Amygdala (tissue), 56 donors: ENCODE measurements around the gene YWHAH.

Source experiments
- DNase-seq, 56 donors: peaks; one replicate each; lab custom pipeline; 2025; lab: John Stamatoyannopoulos, UW

YWHAH gene

DNA sequence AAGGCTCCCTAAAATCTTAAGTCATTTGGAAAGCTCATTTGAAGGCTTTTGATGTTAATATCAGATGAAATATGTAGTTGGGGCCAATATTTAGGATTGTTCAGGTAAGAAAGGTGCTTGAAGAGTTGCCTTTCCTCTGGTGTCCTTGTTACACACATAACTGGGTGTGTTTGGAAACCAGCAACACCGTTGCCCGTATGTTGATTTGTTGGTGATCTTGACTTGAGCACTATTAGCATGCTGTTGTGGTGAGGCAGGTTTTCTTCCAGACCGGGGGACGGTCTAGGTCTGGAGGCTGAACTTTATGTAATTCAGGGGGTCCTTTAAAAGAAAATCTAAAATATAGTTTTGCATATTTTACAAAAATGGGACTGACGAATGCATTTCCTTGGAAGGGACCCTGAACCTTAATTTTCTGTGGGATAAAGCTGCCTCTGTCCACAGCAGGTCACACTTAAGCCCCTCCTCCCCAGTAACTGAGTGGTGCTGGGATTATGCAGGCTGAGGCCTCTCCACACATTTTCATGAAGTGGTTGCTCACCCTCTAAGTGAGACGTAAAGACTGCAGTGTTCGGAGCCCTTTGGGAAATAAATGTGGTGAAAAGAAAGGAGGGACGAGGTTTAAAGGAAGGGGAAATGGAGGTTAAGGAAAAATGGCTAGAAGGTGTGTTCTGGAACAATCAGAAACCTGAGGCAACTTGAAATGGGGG lies 1.8 kb downstream of the YWHAH start:
- DNase-seq = peak in 2 of 56 donors; percentile 18 to 51

DNA sequence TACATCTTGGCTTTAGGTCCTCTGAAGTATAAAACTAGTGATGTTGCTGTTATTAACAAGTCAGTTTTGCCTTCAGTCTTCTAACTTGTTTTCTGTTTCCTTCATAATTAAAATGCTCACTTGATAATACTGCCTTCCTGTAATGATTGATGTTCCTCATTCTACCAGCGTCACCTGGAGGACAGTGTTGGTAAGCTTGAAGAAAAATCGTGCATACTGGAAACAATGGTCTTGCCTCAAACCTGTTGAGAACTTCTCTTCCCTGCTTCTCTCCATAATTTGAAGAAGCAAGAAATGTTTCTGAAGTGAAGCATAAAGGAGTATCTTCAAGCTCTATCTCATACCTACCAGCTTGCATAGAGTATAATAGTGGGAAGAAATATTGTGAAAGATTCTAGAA lies 3.0 kb downstream of the YWHAH start:
- peak in 2 of 56 donors; percentile 16 to 22 for DNase-seq

DNA sequence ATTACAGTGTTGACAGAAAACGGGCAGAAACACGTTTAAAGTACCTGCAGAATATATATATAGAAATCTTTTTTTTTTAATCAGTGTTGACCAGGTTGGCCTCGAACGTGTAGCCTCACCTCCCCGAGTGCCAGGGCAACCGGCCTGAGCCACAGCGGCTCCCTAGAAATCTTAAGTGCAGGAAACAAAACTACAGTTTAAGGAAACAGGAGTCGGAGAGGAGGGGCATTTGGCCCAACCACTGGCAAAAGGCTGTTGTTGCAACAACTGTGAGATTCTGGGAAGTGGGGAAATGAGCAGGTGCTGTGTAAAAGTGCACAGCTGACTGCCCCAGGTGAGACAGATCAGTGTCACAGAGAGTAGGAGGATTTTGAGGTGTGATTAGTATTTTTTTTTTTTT lies 3.7 kb downstream of the YWHAH start:
- DNase-seq = no peak

DNA sequence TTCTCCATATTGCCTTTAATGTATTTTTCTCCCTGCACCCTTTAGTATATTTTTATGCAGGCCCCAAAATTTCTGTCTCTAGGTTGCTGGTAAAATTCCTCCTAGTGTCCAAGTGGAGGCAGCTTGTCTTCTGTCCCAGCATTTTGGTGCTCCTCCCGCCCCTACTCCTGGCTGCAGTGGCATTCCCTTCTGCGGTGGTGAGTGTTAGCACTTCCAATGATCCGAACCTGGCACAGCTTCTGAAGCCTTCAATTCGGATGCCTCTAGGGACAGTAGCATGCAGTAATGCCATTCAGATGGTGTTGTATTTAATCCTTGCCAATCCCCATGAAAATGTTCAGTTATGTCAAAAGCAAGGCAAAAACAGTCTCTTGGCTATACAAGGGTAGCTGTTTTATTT lies 5.9 kb downstream of the YWHAH start:
- DNase-seq = peak in 4 of 56 donors; percentile 6 to 46 (median 18)

DNA sequence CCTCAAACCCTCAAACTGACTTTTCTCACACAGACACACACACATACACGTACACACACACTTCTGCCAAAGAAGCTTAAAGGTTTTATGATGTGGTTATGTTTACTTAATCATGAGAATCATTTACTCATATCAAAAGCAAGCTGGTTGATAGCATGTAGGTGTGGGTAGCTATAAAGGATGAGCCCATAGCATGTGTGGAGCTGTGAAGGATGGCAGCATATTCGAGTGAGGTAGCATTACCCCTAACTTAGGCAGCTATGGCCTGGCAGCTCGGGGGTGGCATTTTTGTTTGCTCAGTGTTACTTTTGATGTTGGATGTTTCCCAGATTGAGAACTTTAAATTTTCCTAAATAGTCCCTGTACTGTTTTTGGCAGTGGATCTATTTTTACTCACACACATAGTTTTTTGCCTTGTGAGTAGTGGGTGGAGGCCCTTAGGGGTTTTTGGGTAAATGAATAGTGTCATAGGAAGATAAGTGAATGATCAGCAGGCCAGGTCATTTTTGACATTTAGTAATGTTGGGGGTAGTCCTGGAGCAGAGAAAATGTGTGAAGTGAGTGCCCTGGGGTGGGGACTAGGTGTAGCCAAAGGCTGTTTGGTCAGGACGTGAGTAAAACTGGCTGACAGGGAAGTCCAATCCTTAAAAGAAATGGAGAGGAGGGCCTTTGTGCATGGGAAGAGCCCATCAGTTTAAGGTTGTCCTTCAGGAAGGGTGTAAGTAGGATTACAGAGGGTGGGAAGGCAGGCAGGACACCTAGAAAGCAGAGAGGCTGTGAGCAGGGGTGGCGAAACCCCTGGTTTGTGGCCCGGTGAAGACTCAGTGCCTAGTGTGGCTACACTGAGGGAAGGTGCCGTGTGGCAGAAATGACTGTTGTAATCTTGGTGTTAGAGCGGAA lies 7.1 kb downstream of the YWHAH start:
- no peak for DNase-seq

DNA sequence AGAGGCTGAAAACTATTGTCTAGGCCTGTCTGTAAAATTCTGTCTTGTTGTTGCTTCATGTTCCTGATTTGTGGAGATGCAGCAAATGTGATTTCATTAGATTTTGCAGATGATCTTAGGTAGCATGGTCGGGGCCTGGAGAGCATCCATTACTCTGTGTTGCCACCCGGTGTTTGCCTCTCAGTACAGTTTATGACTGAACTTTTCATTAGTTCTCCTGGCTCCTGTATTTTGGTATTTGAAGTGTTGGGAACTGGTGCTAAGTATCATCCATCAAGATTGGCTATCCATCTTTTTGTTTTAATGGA lies 7.7 kb downstream of the YWHAH start:
- no peak for DNase-seq

DNA sequence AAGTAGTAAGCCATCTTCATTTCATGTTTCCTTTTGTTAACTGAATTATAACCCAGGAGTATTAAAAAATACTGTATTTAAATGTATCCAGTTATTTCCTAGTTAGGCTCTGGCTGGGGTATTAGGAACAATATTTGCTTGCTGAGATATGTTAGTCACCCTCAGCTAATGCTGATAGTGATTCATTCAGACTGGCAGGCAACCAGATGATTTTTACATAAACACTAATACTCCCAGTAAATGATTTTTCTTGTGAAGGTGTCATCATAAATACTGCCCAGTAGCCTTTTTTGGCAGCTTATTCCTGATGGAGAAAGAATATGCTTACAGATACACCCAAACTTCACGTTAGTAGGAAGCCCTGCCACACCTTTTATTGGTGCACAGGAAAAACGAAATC lies 8.1 kb downstream of the YWHAH start:
- no peak for DNase-seq

DNA sequence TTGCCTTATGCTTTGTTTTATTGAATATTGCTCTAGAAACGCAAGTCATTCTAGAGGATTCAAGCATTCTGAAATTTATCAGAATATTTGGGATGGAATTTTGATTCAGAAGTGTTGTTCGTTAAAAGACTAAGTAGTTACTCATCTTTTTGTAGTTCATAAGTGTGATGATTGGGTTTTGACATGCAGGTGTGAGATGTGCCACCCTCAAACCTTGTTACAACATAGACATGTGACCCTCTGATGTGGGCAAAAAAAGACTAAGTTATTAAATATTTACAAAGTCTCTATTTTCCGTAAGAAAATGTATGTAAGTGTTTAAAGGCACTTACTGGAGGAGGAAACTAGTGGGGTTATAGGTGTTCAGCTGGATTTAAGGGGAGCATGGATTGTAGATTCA lies 8.9 kb downstream of the YWHAH start:
- DNase-seq = no peak

DNA sequence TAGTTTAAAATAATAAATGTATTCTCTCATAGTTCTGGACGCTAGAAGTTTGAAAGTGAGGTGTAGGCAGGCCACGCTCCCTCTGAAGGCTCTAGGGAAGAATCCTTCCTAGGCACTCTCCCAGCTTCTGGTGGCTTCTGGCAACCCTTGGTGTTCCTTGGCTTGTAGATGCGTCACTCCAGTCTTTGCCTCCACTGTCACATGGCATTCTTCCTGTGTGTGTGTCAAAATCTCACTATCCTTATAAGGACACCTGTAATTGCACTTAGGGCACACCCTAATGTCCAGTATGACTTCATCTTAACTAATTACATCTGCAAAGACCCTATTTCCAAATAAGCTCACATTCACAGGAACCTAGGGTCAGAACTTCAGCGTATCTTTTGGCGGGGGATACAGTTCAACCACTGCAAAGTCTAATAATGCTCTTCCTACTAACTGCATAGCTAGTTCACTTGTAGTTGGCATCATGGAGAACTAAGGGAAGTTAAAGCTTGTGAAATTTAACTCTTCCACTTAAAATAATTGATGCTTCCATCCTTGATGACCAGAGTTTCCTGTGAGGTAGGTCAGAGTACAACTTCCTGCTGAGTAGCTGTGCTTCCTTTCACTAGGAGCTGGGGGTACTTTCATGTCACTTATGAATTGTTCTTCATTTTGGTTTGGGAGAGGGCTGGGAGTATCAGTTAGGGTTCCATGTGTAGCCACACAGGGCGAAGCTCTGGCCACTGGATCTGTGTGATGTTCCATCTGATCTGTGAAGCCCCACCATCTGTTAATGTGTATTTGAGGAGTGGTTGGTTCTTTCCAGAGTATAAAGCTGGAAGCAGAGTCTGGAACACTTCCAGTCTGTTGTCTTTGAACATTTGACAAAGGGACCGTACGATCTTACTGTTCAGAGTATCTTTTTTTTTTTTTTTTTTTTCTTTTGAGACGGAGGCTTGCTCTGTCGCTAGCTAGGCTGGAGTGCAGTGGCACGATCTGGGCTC lies 10.5 kb downstream of the YWHAH start:
- DNase-seq = peak in 1 of 56 donors; percentile 11

DNA sequence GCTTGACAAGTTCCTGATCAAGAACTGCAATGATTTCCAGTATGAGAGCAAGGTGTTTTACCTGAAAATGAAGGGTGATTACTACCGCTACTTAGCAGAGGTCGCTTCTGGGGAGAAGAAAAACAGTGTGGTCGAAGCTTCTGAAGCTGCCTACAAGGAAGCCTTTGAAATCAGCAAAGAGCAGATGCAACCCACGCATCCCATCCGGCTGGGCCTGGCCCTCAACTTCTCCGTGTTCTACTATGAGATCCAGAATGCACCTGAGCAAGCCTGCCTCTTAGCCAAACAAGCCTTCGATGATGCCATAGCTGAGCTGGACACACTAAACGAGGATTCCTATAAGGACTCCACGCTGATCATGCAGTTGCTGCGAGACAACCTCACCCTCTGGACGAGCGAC lies 12.0 kb downstream of the YWHAH start:
- no peak for DNase-seq

DNA sequence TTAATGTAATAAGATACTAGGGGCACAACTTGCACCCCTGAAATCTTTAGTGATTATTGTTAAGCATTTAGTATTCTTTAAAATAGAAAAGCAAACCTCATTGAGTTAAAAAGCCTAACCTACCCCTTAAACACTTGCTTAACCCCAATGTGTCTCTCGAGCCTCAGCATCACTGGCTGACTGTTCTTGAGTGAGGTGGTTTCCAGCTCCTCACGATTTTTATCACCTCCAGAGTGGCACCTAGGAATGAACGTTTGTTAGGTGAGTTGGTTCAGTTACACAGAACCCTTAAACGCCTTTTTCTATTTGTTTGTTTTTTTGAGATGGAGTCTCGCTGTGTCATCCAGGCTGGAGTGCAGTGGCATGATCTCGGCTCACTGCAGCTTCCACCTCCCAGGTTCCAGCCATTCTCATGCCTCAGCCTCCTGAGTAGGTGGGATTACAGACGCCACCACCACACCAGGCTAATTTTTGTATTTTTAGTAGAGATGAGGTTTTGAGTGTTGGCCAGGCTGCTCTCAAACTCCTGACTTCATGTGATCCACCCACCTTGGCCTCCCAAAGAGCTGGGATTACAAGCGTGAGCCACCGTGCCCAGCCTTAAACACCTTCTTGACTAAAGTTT lies 13.7 kb downstream of the YWHAH start:
- DNase-seq = no peak

DNA sequence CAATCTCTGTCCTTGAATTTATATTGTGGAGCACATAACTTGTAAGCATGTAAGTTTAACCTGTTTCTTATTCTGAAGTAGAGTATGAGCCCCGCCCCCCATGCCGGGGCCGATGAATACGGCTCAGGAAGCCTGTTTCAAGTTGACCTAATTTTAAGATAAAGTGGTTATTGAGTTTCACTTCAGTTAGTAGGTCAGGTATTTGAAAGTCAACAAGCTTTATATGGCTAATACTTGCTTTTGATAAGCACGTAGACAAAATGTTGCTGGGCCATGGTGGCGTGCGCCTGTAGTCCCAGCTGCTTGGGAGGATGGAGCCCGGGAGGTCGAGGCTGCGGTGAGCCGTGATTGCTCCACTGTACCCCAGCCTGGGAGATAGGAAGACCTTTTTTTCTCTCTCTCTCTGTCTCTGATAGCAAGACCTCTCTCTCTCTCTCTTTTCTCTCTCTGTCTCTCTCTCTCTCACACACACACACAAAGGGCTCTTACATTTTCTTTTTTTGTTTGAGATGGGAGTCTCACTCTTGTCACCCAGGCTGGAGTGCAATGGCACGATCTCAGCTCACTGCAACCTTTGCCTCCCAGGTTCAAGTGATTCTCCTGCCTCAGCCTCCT lies 14.4 kb downstream of the YWHAH start:
- DNase-seq = no peak

DNA sequence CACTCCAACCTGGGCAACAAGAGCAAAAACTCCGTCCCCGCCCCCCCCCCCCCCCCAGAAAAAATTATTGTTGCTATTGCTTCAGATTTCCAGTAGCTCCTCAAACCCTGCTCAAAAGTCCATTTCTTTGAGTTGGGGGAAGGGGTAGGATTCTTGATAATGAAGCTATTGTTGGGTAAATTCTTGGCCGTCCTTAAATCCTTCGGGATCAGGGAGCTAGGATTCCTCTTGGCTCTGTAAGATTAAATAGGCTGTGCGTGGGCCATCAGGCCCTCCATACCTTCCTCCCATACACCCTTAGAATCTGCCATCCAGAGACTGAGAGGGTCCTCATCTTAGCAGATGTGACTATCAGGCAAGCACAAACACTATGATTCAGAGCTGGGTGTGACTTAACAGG lies 16.4 kb downstream of the YWHAH start:
- no peak for DNase-seq

DNA sequence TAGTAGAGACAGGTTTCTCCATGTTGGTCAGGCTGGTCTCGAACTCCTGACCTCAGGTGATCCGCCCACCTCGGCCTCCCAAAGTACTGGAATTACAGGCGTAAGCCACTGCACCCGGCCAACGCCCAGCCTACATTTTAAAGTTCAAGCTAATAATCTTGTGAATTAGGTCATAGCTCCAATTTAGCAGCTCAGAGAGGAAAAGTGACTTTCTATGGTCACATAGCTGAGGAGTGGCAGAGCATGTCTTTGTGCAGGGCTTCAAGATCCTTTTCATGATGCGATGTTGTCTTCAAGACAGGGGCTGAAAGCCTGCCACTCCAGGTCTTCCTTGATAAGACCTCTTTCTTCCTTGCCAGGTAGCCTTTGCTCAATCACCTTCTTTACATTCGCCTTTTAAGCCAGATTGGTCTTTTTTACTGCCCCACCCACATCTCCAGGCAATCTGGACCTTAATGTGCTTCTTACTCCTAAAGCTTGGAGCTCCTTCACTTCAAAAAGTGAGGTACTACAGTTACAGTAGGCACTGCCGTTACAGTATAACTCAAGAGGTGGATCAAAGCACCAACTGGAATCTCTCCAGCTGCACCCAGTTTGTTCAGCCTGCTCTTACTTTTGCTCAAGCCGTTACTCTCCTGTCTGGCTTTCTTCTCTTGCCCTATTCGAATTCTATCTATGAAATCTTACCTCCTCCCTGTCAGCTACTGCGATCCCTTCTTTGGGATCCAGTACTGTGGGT lies 18.2 kb downstream of the YWHAH start:
- no peak for DNase-seq

DNA sequence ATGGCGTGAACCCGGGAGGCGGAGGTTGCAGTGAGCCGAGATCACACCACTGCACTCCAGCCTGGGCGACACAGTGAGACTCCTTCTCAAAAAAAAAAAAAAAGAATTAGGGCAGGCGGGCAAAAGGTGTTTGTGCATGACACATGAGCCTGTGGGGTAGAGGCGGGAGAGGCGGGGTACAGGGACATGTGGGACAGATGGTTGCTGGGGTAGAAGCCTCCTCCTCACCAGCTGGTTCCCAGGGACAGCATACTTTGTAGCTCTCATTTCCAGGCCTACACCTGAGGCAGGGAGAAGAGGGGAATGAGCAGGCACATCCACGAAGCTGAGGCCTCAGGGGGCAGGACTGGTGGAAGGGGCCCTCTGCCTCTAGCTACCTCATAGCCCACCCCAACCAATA lies 23.7 kb downstream of the YWHAH start:
- peak in 12 of 56 donors; percentile 11 to 54 (median 31) for DNase-seq

DNA sequence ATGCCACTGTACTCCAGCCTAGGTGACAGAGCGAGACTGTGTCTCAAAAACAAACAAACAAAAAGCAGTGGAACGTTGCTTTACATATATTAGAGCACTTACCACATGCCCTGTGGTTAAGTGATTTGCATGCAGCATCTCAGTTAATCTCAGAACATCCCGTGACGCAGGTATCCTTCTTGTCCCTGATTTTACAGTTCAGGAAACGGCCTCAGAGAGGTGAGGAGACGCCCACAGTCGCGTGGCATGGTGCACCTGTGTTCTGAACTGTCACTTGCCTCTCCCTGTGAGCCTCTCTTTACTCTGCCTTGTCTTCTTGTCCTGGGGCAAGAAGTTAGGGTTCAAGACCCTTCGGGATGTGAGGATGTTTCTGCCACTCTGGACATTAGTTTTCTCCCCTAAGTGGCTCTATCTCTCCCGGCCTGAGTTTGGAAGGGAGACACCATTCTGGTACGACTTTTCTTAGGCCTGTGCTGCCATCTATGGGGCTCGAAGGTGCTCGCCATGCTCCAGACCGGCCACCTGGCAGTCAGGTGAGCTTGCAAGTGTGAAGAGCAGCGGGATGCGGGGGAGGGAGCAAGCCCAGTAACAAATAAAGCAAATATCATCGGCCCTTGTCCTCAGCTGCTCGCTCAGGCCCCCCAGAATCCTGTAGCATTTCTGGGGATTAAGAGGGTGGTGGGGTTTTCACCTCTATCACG lies 25.6 kb downstream of the YWHAH start:
- peak in 44 of 56 donors; percentile 6 to 75 (median 49) for DNase-seq

DNA sequence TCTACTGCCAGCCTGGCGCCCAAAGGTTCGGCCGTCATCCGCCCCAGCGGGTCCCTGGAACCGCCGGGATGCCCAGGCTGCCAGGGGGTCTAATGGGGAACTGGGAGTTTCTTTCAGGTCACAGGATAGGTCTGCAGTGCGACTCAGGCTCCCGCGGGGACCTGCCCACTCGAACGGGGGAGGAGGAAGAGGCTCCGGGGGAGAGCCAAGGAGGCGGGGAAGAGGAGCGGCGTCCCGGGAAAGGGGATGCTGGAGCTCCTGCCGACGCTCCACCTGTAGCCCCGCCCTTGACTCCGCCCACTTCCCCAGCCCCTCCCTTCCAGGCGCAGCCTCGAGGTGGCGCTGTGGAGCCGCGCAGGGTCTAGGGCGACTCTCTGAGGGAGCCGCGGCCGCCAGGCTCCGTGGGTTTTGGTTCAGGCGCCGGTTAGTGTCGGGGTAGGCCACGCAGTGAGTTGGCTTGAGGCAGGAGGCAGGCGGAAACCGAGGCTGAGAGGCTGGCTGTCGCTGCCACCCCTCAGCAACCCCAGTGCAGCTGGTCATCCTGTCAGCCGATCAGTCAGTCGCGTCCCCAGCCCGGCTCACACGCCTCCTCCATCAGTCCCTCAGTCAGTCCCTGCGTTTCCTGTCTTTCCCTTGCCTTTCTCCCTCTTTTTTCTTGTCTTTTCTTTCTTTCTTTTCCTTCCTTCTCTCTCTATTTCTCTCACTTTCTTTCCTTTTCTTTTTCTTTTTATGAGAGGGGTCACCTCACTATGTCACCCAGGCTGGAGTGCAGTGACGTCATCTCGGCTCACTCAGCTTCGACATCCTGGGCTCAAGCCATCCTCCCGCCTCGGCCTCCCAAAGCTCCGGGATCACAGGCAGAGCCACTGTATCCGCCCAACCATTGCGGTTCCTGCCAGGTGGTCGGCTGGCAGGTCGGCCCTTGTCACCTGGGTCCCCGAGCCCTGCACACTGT lies 26.4 kb downstream of the YWHAH start:
- DNase-seq = peak in 51 of 56 donors; percentile 19 to 89 (median 73)
